Measurements from ENCODE around the gene SEC61B.

The SEC61B gene

GRCh38 chr9:99259231-99259918 lies 37.3 kb downstream of the SEC61B start:
- Histone ChIP-seq H3K4me3 (replicated peaks; ENCODE audit: insufficient read depth, low read length) (no peak overlapping the region), H3K27ac (replicated peaks) (no peak overlapping the region), H3K27me3 (ENCODE audit: insufficient read depth, poor library complexity, severe bottlenecking) (no peaks in the 10 kb centered on the region)
- TF ChIP-seq CTCF (IDR thresholded peaks at IDR 0.05; ENCODE audit: insufficient read depth, low read length) (no peak), REST (IDR thresholded peaks at IDR 0.05; ENCODE audit: insufficient replicate concordance, low read depth) (no peak), SPI1 (IDR thresholded peaks at IDR 0.05; ENCODE audit: borderline replicate concordance, low read depth) (no peak), POLR2AphosphoS5 (IDR thresholded peaks at IDR 0.05; ENCODE audit: low read depth) (no peak), GABPA (IDR thresholded peaks at IDR 0.05; ENCODE audit: low read depth) (no peak)
- no peak for DNase-seq (ENCODE audit: low read depth in 1 of 2, low spot score in 1 of 2)

- Histone ChIP-seq H3K4me3 (replicated peaks; ENCODE audit: insufficient read depth, low read length) (no peak overlapping the region), H3K27ac (replicated peaks) (no peak overlapping the region), H3K27me3 (ENCODE audit: insufficient read depth, poor library complexity, severe bottlenecking) (no peaks in the 10 kb centered on the region)
- no peak for DNase-seq (ENCODE audit: low read depth in 1 of 2, low spot score in 1 of 2)
- TF ChIP-seq REST (IDR thresholded peaks at IDR 0.05; ENCODE audit: insufficient replicate concordance, low read depth) (no peak), GABPA (IDR thresholded peaks at IDR 0.05; ENCODE audit: low read depth) (no peak), POLR2AphosphoS5 (IDR thresholded peaks at IDR 0.05; ENCODE audit: low read depth) (no peak), CTCF (IDR thresholded peaks at IDR 0.05; ENCODE audit: insufficient read depth, low read length) (no peak), SPI1 (IDR thresholded peaks at IDR 0.05; ENCODE audit: borderline replicate concordance, low read depth) (no peak)
Observed at GRCh38 chr9:99261923-99262322, 39.8 kb downstream of the SEC61B start.

- Histone ChIP-seq H3K4me3 (replicated peaks; ENCODE audit: insufficient read depth, low read length) (no peak overlapping the region), H3K27ac (replicated peaks) (no peak overlapping the region), H3K27me3 (ENCODE audit: insufficient read depth, poor library complexity, severe bottlenecking) (no peaks in the 10 kb centered on the region)
- DNase-seq (ENCODE audit: low read depth in 1 of 2, low spot score in 1 of 2) = no peak
- TF ChIP-seq GABPA (IDR thresholded peaks at IDR 0.05; ENCODE audit: low read depth) (no peak), POLR2AphosphoS5 (IDR thresholded peaks at IDR 0.05; ENCODE audit: low read depth) (no peak), SPI1 (IDR thresholded peaks at IDR 0.05; ENCODE audit: borderline replicate concordance, low read depth) (no peak), CTCF (IDR thresholded peaks at IDR 0.05; ENCODE audit: insufficient read depth, low read length) (no peak), REST (IDR thresholded peaks at IDR 0.05; ENCODE audit: insufficient replicate concordance, low read depth) (no peak)
Observed at GRCh38 chr9:99262949-99263418, 40.9 kb downstream of the SEC61B start.
